ENCODE results near the gene MOGAT1. TPM values are rescaled to one million over a fixed set of nuclear protein-coding genes. Genes with fewer than 3 reads are reported as not detected.

MOGAT1 gene
- total RNA-seq, 2 experiments from 2014 or later, result not detected

DNA sequence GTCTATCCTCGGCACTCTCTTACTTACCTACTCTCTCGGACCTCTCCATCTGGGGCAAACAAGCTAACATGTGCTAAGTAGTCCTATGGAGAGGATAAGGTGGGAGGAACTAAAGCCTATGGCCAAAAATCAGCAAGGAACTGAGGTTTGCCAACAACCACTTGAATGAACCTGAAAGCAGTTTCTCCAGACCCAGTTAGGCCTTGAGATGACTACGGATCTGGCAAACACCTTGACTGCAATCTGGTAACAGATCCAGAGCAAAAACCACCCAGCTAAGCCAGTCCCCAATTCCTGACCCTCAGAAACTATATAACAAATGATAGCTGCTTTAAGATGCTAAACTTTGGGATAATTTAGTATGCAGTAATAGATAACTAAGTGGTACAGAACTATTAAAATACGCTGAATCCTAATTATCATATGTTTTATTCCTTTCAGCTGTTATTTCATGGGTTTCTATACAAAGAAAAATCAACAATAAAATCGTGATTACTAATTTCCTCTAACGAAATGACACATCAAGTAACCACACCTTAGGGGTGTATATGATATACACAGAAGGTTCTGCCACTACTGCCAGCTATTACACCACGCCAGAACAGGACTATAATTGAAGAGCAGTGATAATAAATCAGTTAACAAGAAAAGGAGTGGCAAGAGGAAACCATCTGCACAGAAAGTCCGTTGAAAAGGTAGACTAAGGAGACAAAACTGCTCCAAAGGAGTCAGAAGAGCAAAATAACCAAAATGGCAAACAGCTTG is 18.8 kb upstream of the MOGAT1 start:
- Mint-ChIP-seq H3K36me3 (ENCODE audit: low read depth) (peaks cover 11% of the 10 kb centered on the region), H3K9me3 (no peaks in the 10 kb centered on the region), H3K27me3 (no peaks in the 10 kb centered on the region), H3K27ac (peak overlapping the region; percentile 77), H3K4me1 (peaks cover 48% of the 10 kb centered on the region), H3K4me3 (peak overlapping the region; percentile 34)
- no peak for DNase-seq
- POLR2A ChIA-PET, result no interaction called here
- CTCF ChIA-PET, result interaction anchor here (0.6 to 1.1 kb wide), 2 partner anchors 335 to 1907 kb away, joined by 4 to 6 read pairs; no protein-coding TSS in a partner anchor

DNA sequence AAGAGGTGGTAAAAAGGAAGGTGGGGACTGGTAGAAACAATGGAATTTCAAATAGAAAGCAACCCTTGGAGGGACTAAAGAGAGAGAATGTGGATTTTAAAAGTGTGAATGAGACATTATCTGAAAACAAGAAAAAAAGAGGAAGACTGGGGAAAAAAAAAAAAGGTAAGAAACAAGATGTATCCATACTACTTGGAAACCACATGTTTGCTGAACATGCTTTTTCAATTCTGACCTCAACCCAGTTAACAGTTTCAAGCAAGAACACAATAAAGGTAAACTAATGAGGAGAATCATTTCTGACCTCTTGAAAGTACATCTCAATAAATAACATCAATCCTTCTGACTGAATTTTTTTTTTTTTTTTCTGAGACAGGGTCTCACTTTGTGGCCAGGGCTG is 18.2 kb upstream of the MOGAT1 start:
- no peaks in the 10 kb centered on the region for H3K9me3 Mint-ChIP-seq
- H3K4me1 Mint-ChIP-seq, result peaks cover 48% of the 10 kb centered on the region
- no peaks in the 10 kb centered on the region for H3K27me3 Mint-ChIP-seq
- H3K27ac Mint-ChIP-seq, result peak overlapping the region; percentile 77
- ChIA-PET CTCF (interaction anchor here (0.7 to 1.1 kb wide), 2 partner anchors 9 to 186 kb away, joined by 3 read pairs; no protein-coding TSS in a partner anchor), POLR2A (no interaction called here)
- H3K36me3 Mint-ChIP-seq (ENCODE audit: low read depth), result peaks cover 9% of the 10 kb centered on the region
- DNase-seq, result no peak
- H3K4me3 Mint-ChIP-seq, result peak overlapping the region; percentile 50

DNA sequence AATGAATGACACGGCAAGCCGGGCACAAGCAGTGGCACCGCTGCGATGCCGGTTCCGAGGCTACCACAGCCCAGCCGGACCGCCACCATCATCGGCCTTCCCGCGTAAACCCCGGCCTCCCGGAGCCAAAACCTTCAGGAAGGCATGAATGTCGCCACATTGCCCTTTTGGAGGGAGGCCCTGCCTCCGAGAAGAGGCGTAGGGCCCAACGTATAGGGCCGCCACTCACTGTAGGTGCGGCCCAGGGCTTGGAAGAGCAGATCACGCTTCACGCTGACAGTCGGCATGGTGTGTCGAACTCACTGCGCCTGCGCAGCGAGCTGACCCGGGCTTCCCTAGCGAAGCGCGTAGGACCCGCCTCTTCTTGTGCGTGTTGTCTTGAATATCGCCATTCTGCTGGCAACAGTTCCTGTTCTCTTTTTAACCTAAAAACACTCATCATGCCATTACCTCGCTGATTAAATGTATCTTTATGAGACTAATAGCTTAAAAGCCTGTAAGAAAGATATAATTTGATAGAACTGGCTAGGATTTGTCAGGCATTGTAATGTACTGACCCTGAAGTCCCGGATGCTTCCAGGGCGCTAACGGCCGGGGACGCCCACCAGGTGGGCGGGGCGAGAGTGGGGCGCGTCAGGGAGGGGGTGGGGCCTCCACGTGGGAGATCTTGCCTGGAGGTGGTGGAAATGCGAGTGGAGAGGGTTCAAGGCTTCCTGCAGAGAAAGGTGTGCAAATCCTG is 15.5 kb upstream of the MOGAT1 start, which contains the start of gene FARSB:
Gene FARSB (minus strand): TSS at position 306 of the 739 bp plus-strand sequence. CDS start 19 bp downstream, at position 287.
- peak; percentile 96 for DNase-seq
- peak within 1 kb of the TSS; percentile 99 for H3K27ac Mint-ChIP-seq
- POLR2A ChIA-PET, result no interaction called here
- CTCF ChIA-PET, result interaction anchor here (1.0 kb wide), 1 partner anchor 15 kb away, joined by 3 read pairs; the partner anchor contains the start of gene MOGAT1
- H3K36me3 Mint-ChIP-seq (ENCODE audit: low read depth), result peaks cover 3% of the 10 kb centered on the region
- no peaks in the 10 kb centered on the region for H3K9me3 Mint-ChIP-seq
- peak within 1 kb of the TSS; percentile 97 for H3K4me3 Mint-ChIP-seq
- H3K27me3 Mint-ChIP-seq, result no peaks in the 10 kb centered on the region
- peaks cover 41% of the 10 kb centered on the region for H3K4me1 Mint-ChIP-seq

DNA sequence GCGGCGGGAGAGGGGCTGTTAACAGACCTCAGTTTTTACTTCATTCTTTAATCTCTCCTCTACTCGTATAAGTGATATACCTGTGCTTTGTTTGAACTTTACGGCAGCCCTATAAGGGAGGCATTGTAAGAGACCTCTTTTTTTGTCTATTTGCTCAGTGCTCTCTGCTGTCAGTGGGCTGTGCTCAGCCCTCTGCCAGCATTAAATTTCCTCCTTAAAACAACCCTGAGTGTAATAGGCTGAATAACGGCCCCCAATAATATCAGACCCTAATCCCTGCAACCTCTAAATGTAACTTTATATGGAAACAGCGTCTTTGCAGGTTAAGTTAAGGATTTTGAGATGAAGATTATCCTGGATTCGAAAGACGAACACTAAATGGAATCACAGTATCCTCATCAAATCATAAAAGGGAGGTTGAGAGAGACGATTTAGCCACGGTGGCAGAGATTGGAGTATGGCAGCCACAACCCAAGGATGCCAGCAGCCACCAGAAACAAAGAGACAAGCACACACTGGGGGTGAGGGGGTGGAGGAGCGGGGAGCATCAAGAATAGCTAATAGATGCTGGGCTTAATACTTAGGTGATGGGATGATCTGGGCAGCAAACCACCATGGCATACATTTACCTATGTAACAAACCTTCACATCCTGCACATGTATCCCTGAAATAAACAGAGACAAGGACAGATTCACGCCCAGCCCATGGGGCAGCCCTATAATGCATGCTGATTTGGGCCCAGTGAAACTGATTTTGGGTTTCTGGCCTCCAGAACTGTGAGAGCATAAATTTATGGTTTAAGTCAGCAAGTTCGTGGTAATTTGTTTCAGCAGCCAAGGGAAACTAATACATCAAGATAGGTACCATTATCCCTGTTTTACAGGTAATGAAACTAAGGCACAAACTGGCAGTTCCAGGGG is 14.7 kb upstream of the MOGAT1 start:
- ChIA-PET POLR2A (no interaction called here), CTCF (interaction anchor here (0.6 to 2.0 kb wide), 2 partner anchors 34 to 141 kb away, joined by 4 to 5 read pairs; no protein-coding TSS in a partner anchor)
- Mint-ChIP-seq H3K4me1 (peaks cover 38% of the 10 kb centered on the region), H3K27me3 (no peaks in the 10 kb centered on the region), H3K27ac (peak overlapping the region; percentile 99), H3K36me3 (ENCODE audit: low read depth) (peaks cover 3% of the 10 kb centered on the region), H3K4me3 (peak overlapping the region; percentile 97), H3K9me3 (no peaks in the 10 kb centered on the region)
- DNase-seq, result no peak

DNA sequence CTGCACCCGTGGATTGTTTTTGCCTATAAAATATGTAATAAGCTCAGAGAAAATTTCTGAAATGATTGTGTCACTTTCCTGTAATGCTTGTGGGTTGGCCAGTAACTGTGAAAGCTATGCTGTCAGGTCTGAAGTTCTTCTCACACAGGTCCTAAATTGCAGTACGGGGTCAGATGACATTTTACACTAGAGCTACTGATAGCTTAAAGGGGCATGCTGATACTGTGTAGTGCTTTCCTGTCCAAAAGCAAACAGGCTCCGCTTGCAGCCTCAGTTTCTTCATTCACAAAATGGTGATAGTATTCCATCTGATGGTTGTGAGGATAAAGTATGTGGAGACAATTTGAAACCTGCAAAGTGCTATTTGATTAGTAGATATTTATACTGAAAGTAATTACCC is 8.0 kb upstream of the MOGAT1 start:
- ChIA-PET CTCF (interaction anchor here (0.7 to 1.5 kb wide), 3 partner anchors 9 to 49 kb away, joined by 3 read pairs; no protein-coding TSS in a partner anchor), POLR2A (no interaction called here)
- H3K27ac Mint-ChIP-seq, result no peak overlapping the region
- no peaks in the 10 kb centered on the region for H3K36me3 Mint-ChIP-seq (ENCODE audit: low read depth)
- H3K9me3 Mint-ChIP-seq, result no peaks in the 10 kb centered on the region
- peaks cover 11% of the 10 kb centered on the region for H3K27me3 Mint-ChIP-seq
- no peak for DNase-seq
- H3K4me3 Mint-ChIP-seq, result no peak overlapping the region
- H3K4me1 Mint-ChIP-seq, result no peaks in the 10 kb centered on the region

DNA sequence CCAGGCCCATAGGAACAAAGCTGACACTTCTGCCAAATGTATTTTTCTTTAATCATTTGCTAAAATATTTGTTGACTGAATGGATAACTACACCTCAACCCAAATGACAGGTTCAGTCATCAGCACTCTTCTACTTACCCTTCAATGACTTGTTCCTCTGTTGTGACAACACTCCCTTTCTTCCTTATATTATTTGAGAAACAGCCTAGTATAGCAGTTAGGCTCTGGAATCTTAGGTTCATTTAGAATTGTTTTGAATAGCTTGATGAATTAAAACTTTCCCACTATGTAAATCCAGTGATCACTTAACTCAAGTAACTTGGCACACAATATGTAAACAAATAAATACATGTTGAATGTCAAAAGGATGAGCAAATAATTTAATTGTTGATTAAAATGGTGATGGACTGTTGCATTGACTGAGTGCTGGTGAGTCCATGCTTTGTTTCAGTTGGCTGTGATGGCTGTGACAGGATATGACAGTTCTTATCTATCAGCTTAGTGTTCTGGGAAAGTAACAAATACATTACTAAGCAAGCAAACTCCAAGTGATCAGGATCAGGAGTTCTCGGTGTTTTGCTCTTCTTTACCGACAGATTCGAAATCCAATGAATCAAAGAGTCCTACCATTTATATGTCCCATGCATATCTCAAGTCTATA is 2.8 kb upstream of the MOGAT1 start:
- no peak overlapping the region for H3K4me3 Mint-ChIP-seq
- no peaks in the 10 kb centered on the region for H3K36me3 Mint-ChIP-seq (ENCODE audit: low read depth)
- POLR2A ChIA-PET, result no interaction called here
- H3K9me3 Mint-ChIP-seq, result no peaks in the 10 kb centered on the region
- no peak overlapping the region for H3K27ac Mint-ChIP-seq
- peaks cover 52% of the 10 kb centered on the region for H3K27me3 Mint-ChIP-seq
- DNase-seq, result no peak
- CTCF ChIA-PET, result interaction anchor here (0.6 to 1.2 kb wide), 3 partner anchors 8 to 1130 kb away, joined by 3 read pairs; no protein-coding TSS in a partner anchor
- H3K4me1 Mint-ChIP-seq, result peaks cover 8% of the 10 kb centered on the region

DNA sequence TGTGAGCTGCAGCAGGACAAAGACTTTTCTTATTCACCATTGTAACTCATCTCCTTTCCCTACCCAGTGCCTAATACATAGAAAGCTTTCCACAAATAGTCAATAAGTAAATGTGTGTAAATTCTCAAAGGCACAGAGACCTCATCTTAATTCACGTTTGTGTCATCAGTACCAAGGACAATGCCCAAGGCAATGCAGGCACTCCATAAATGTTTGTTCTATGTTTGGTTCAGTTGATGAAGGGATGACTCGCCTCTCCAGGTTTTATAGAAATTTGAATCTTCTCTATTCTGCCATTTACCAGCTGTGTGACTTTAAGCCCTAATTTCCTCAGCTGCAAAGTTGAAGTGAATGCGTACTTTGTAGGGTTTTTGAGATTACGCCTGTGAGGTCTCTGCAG is 2.1 kb upstream of the MOGAT1 start:
- ChIA-PET POLR2A (no interaction called here), CTCF (interaction anchor here (0.6 to 1.2 kb wide), 2 partner anchors 9 to 335 kb away, joined by 3 read pairs; no protein-coding TSS in a partner anchor)
- H3K4me1 Mint-ChIP-seq, result peaks cover 8% of the 10 kb centered on the region
- H3K4me3 Mint-ChIP-seq, result no peak overlapping the region
- H3K9me3 Mint-ChIP-seq, result no peaks in the 10 kb centered on the region
- H3K27me3 Mint-ChIP-seq, result peaks cover 56% of the 10 kb centered on the region
- H3K36me3 Mint-ChIP-seq (ENCODE audit: low read depth), result no peaks in the 10 kb centered on the region
- no peak overlapping the region for H3K27ac Mint-ChIP-seq
- DNase-seq, result no peak

DNA sequence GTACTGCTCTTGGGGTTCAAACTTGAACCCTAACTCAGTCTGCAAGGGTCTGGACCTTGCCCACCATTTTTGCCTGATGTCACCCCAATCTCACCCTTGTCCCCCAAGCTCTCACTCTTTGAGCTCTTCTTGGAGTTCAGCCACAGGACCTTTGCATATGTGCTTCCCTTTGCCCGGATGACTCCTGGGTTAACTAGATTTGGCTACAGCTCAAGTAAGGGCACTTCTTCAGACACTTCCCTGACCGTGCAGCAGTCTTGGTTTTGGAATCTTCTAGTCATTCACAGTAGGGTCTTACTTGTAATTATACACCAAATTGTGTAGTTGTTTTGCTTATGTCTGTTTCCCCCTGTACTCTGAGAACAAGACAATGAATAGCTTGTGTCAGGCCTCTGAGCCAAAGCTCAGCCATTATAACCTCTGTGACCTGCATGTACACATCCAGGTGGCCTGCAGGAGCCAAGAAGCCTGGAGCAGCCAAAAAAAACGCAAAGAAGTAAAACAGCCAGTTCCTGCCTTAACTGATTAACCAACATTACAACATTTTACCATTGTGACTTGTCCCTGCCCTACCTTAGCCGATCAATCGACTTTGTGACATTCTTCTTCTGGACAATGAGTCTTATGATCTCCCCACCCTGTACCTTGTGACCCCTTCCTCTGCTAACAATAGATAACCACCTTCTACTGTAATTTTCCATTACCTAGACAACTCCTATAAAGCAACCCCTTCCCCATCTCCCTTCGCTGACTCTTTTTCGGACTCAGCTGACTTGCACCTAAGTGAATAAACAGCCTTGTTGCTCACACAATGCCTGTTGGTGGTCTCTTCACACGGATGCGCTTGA is 1.0 kb upstream of the MOGAT1 start:
- peaks cover 8% of the 10 kb centered on the region for H3K4me1 Mint-ChIP-seq
- ChIA-PET POLR2A (no interaction called here), CTCF (interaction anchor here (0.5 to 1.3 kb wide), 3 partner anchors 15 to 124 kb away, joined by 3 read pairs; no protein-coding TSS in a partner anchor)
- no peak overlapping the region for H3K27ac Mint-ChIP-seq
- peaks cover 62% of the 10 kb centered on the region for H3K27me3 Mint-ChIP-seq
- DNase-seq, result no peak
- H3K4me3 Mint-ChIP-seq, result no peak overlapping the region
- no peaks in the 10 kb centered on the region for H3K9me3 Mint-ChIP-seq
- H3K36me3 Mint-ChIP-seq (ENCODE audit: low read depth), result no peaks in the 10 kb centered on the region

DNA sequence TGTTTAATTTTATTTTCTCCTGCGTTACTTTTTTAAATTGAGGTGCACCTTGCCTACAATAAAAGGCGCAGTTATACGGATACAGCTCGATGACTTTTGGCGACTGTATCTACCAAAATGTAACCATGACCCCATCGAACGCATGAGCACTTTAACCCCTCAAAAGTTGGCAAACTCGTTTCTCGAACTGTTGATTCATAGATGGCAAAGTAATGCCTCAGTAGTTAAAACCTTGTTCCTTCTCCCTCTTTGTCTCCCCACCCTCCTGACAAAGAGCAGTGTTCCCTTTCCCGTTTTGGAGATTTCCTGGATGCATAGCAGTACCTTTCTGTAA is 577 bp downstream of the MOGAT1 start:
- no peak overlapping the region for H3K27ac Mint-ChIP-seq

DNA sequence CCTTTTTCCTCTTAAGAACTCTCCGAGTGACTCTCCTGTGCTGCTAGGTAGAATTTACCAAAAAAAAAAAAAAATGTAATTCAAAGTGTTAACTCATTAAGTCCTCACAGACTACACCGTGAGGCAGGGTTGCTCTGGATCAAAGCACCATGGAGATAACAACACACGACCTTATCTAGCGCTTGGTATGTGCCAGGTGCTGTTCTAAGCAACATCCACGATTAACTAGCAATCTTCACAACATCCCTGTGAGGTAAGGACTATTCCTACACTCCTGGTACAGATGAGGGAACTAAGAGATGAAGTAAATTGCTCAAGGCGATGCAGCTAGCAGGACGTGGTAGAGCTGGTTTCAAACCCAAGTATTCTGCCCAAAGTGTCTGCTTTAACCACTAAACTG is 1.8 kb downstream of the MOGAT1 start:
- Mint-ChIP-seq H3K4me1 (peaks cover 8% of the 10 kb centered on the region), H3K27ac (no peak overlapping the region), H3K27me3 (peaks cover 58% of the 10 kb centered on the region), H3K4me3 (no peak overlapping the region), H3K9me3 (no peaks in the 10 kb centered on the region), H3K36me3 (ENCODE audit: low read depth) (no peaks in the 10 kb centered on the region)
- POLR2A ChIA-PET, result no interaction called here
- no peak for DNase-seq
- CTCF ChIA-PET, result interaction anchor here (0.6 kb wide), 1 partner anchor 1187 kb away, joined by 3 read pairs; no protein-coding TSS in a partner anchor

More for the DNA sequence above, 577 bp downstream of the MOGAT1 start:
- no peaks in the 10 kb centered on the region for H3K36me3 Mint-ChIP-seq (ENCODE audit: low read depth)
- POLR2A ChIA-PET, result no interaction called here
- peaks cover 8% of the 10 kb centered on the region for H3K4me1 Mint-ChIP-seq
- no peak for DNase-seq
- peaks cover 64% of the 10 kb centered on the region for H3K27me3 Mint-ChIP-seq
- CTCF ChIA-PET, result no interaction called here
- H3K9me3 Mint-ChIP-seq, result no peaks in the 10 kb centered on the region
- H3K4me3 Mint-ChIP-seq, result peak overlapping the region; percentile 39

DNA sequence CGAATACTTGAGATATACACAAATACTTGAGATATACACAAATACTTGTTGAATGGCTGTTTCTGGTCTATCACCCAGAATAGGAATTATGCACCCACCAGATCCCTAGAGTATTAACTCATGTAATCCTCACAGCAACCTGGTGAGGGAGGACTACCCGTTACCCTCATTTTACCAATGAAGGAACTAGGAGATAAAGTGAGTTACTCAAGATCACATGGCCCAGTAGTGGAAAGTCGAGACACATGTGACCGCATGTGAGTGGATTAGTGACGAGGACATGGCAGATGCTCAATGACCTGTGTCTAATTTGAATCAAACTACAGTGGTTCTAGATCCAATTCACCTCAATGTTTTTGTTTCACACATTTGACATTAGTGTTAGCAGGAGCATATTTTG is 2.4 kb downstream of the MOGAT1 start:
- Mint-ChIP-seq H3K27me3 (peaks cover 54% of the 10 kb centered on the region), H3K4me3 (no peak overlapping the region), H3K9me3 (no peaks in the 10 kb centered on the region), H3K4me1 (peaks cover 8% of the 10 kb centered on the region), H3K36me3 (ENCODE audit: low read depth) (no peaks in the 10 kb centered on the region), H3K27ac (no peak overlapping the region)
- ChIA-PET CTCF (no interaction called here), POLR2A (no interaction called here)
- no peak for DNase-seq
